Lung (tissue), 12 donors: Measurements from ENCODE around the gene AHCYL2. TPM values are rescaled to one million over a fixed set of nuclear protein-coding genes. Genes with fewer than 3 reads are reported as not detected.

Experiments used
- ATAC-seq: fragments of 200-7000 bp; cut with Tn5 transposase; one replicate; pipeline ENCODE4 v1.9.1; 2020; ENCODE audit warnings: moderate number of reproducible peaks; ENCODE audit not compliant: insufficient read depth, low FRiP score
- DNase-seq, 3 donors: peaks; one replicate each; pipeline ENCODE4 v3.0.0-alpha.2; 2013 to 2017
- H3K27ac ChIP-seq, 2 donors: one replicate each; pipeline ENCODE4 v1.5.1; 2013; ENCODE audit warnings: mild to moderate bottlenecking in 2 of 2, moderate library complexity in 2 of 2, control low read depth in 1 of 2, inconsistent platforms in 1 of 2, low read depth in 1 of 2, low read length in 1 of 2
- H3K27me3 ChIP-seq, 3 donors: one replicate each; pipeline ENCODE4 v1.5.1; 2013; ENCODE audit warnings: low read length in 2 of 3; ENCODE audit not compliant: control insufficient read depth in 3 of 3, insufficient read depth in 3 of 3
- H3K36me3 ChIP-seq, 4 donors: one replicate each; pipeline ENCODE4 v1.5.1; 2013; ENCODE audit warnings: low read length in 4 of 4, mild to moderate bottlenecking in 1 of 4, moderate library complexity in 1 of 4; ENCODE audit not compliant: control insufficient read depth in 4 of 4, insufficient read depth in 4 of 4
- H3K4me1 ChIP-seq, 5 donors: one replicate each; pipeline ENCODE4 v1.5.1; 2013; ENCODE audit warnings: low read length in 5 of 5, mild to moderate bottlenecking in 2 of 5, moderate library complexity in 1 of 5; ENCODE audit not compliant: control insufficient read depth in 5 of 5, insufficient read depth in 5 of 5
- H3K4me3 ChIP-seq: one replicate; pipeline ENCODE4 v1.5.1; 2013; ENCODE audit warnings: mild to moderate bottlenecking, control low read depth, moderate library complexity
- H3K9ac ChIP-seq, 2 donors: one replicate each; pipeline ENCODE4 v1.5.1; 2013; ENCODE audit warnings: low read length in 2 of 2, control low read depth in 1 of 2; ENCODE audit not compliant: insufficient read depth in 1 of 2
- H3K9me3 ChIP-seq, 4 donors: one replicate each; pipeline ENCODE4 v1.5.1; 2013; ENCODE audit warnings: low read length in 3 of 4, mild to moderate bottlenecking in 1 of 4, moderate library complexity in 1 of 4; ENCODE audit not compliant: control insufficient read depth in 4 of 4, insufficient read depth in 3 of 4
- WGBS, 2 donors: extraction: QIAGEN DNeasy Blood & Tissue Kit; methylation state at CpG; one replicate each; pipeline ENCODE4 v1.1.7; 2013; 5-methylcytosine and 5-hydroxymethylcytosine counted together
- polyA plus RNA-seq, 2 donors: library from polyadenylated mRNA; stranded (reverse); fragments of 200-250 nt; gene quantifications; one replicate each; pipeline ENCODE4 v1.2.1, GENCODE V29; 2013
- total RNA-seq, 2 donors: library from RNA; depleted of rRNA in 1 of 2; stranded (reverse); fragments of >200 nt in 1 of 2; gene quantifications; one replicate each; pipeline ENCODE4 v1.2.1, GENCODE V29; 2014 to 2021
- TF ChIP-seq, protein P1 (sequence below): IDR thresholded peaks from 2 replicates; pipeline ENCODE4 v1.5.1; 2012; ENCODE audit warnings: mild to moderate bottlenecking; ENCODE audit errors: control extremely low read depth, extremely low read depth
- donor health status: control.
- donor health status: control.
- donor health status: Bipolar disorder and iron deficiency.
- donor health status: healthy.
- donor health status: DM: yes; HTN: yes; CAD: no.

AHCYL2 gene
- total and polyA plus RNA-seq, 4 donors: 16.3 to 172 (median 93.8) TPM

DNA sequence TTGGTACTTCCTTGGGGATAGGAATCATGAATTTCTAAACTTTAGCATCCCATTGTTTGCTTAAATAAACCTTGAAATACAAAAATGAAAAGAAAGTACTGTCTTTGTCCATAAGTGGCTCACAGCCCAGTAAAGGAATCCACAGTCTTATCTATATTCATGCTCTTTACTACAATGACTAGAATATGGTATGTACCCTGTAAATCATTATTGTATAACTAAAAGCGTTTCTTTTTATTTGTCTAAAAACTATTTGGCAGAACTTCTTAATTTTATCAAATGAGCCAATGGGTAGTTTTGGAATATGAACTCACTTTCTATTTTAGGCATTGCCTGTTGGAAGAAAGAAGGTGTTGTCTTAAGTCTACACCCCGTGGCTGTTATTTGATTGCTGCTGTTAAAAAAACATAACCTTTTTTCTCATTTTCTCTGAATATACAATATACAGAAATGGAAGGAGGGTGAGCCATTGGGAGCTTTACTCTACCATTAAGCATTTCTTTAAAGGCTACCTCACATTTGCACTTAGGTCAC is 197.0 kb downstream of the AHCYL2 start:
- peaks cover 0 to 8% (median 4%) of the 10 kb centered on the region in 4 donors for H3K36me3 ChIP-seq
- no peak overlapping the region for H3K4me3 ChIP-seq
- DNase-seq: no peak
- no peak for ATAC-seq
- peaks cover 0 to 3% (median 0%) of the 10 kb centered on the region in 5 donors for H3K4me1 ChIP-seq
- TF ChIP-seq, protein P1, sequence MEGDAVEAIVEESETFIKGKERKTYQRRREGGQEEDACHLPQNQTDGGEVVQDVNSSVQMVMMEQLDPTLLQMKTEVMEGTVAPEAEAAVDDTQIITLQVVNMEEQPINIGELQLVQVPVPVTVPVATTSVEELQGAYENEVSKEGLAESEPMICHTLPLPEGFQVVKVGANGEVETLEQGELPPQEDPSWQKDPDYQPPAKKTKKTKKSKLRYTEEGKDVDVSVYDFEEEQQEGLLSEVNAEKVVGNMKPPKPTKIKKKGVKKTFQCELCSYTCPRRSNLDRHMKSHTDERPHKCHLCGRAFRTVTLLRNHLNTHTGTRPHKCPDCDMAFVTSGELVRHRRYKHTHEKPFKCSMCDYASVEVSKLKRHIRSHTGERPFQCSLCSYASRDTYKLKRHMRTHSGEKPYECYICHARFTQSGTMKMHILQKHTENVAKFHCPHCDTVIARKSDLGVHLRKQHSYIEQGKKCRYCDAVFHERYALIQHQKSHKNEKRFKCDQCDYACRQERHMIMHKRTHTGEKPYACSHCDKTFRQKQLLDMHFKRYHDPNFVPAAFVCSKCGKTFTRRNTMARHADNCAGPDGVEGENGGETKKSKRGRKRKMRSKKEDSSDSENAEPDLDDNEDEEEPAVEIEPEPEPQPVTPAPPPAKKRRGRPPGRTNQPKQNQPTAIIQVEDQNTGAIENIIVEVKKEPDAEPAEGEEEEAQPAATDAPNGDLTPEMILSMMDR: no peak
- no peak overlapping the region for H3K27ac ChIP-seq
- no peak overlapping the region for H3K9ac ChIP-seq
- no peaks in the 10 kb centered on the region for H3K27me3 ChIP-seq
- 68 to 72% methylated on average over 2 of the region's 2 CpGs for WGBS, 2 donors
- H3K9me3 ChIP-seq: no peaks in the 10 kb centered on the region

DNA sequence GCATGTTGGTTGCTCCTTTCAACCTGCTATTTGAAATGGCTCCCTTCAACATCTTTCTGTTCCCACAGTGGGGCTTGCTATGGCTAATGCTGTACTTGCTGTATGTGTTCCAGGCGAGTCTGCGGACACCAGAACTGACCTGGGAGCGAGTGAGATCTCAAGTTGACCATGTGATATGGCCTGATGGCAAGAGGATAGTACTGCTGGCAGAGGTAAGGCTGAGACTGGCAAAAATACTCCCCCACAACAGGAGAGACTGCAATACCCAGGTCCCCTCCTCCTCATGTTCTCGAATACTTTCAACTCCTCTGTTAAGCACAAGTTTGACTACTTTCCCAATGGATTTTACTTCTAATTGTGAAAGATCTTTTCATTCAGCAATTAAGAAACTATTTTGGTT is 197.9 kb downstream of the AHCYL2 start:
- H3K9ac ChIP-seq: no peak overlapping the region
- DNase-seq (no peak), ATAC-seq (no peak)
- H3K27ac ChIP-seq: no peak overlapping the region
- TF ChIP-seq, protein P1: no peak
- peaks cover 0 to 8% (median 4%) of the 10 kb centered on the region in 4 donors for H3K36me3 ChIP-seq
- no peaks in the 10 kb centered on the region for H3K27me3 ChIP-seq
- peaks cover 0 to 4% (median 0%) of the 10 kb centered on the region in 5 donors for H3K4me1 ChIP-seq
- WGBS, 2 donors: 95 to 99% methylated on average over 4 of the region's 4 CpGs
- H3K9me3 ChIP-seq: no peaks in the 10 kb centered on the region
- H3K4me3 ChIP-seq: no peak overlapping the region

DNA sequence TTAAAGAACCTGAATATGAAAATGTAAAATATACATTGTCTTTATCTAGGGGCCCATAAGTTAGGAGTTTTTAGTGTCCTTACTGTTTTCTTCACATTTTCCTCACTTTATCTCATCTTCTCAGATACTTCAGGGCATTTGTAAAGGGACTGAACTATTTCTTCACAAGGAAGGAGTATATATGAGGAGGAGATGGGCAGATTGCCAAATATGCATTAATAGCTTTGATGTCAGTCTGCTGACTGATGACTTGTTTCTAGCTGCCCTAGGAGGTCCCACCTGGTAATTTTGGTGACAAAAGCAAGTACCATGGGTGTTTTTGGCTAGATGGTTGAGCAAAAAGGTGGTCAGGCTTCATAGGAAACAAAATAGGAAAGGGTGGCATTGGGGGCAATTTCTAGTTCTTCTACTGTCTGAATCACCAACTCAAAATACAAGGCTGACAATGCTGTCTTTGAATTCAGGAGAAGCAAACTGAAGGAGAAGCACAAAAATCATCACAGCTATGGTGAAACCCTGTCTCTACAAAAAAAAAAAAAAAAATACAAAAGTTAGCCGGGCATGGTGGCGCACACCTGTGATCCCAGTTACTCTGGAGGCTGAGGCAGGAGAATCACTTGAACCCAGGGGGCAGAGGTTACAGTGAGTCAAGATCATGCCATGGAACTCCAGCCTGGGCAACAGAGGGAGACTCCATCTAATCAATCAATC is 199.0 kb downstream of the AHCYL2 start:
- WGBS, 2 donors: 92 to 100% methylated on average over 2 of the region's 2 CpGs
- no peak overlapping the region for H3K27ac ChIP-seq
- DNase-seq (peak in 1 of 3 donors; percentile 11), ATAC-seq (no peak)
- no peak overlapping the region for H3K9ac ChIP-seq
- TF ChIP-seq, protein P1: no peak
- H3K9me3 ChIP-seq: no peaks in the 10 kb centered on the region
- H3K4me1 ChIP-seq: peaks cover 0 to 6% (median 0%) of the 10 kb centered on the region in 5 donors
- peaks cover 0 to 8% (median 4%) of the 10 kb centered on the region in 4 donors for H3K36me3 ChIP-seq
- no peaks in the 10 kb centered on the region for H3K27me3 ChIP-seq
- H3K4me3 ChIP-seq: no peak overlapping the region
